Body of pancreas (tissue), 4 donors: ENCODE measurements around the gene EMB. TPM values are rescaled to one million over a fixed set of nuclear protein-coding genes. Genes with fewer than 3 reads are reported as not detected.
"Not testable (repeated sequence)": the region's sequence is repeated elsewhere in the genome, so short reads cannot be mapped to it uniquely, and the experiment has no call there.

ENCODE experiments used
- ATAC-seq: fragments of 150-250 bp; one replicate; pipeline ENCODE4 v1.9.1; 2016
- DNase-seq, 4 donors: peaks; one replicate each; pipeline ENCODE4 v3.0.0-alpha.2; 2019
- H3K27ac ChIP-seq, 4 donors: fragments of 200-600 bp; sonication (generic); 1 replicate in 3 of 4; 2 replicates in 1 of 4; pipeline versions ENCODE4 v1.5.1 to v1.6.1; 2016 to 2019; ENCODE audit warnings: mild to moderate bottlenecking in 1 of 4, mixed read lengths in 1 of 4, moderate library complexity in 1 of 4
- H3K27me3 ChIP-seq, 2 donors: fragments of 200-600 bp; sonication (generic); one replicate each; pipeline ENCODE4 v1.6.0; 2016; ENCODE audit warnings: mild to moderate bottlenecking in 1 of 2
- H3K36me3 ChIP-seq, 2 donors: fragments of 200-600 bp; sonication (generic); replicated peaks in 1 of 2; 2 replicates each; pipeline ENCODE4 v1.5.1; 2016; ENCODE audit warnings: low read depth in 2 of 2; ENCODE audit not compliant: insufficient read depth in 1 of 2
- H3K4me1 ChIP-seq: fragments of 200-600 bp; sonication (generic); one replicate; pipeline ENCODE4 v1.6.0; 2016
- H3K4me3 ChIP-seq, 2 donors: fragments of 200-600 bp; sonication (generic); 1 replicate in 1 of 2; 2 replicates in 1 of 2; pipeline ENCODE4 v1.5.1; 2016 to 2019
- H3K9me3 ChIP-seq, 3 donors: fragments of 200-600 bp; sonication (generic); 1 replicate in 2 of 3; 2 replicates in 1 of 3; pipeline ENCODE4 v1.5.1; 2016
- CTCF ChIP-seq, 7 experiments: fragments of 450-650 bp in 4 of 7; fragments of 200-600 bp in 3 of 7; sonication (generic) in 3 of 7; IDR thresholded peaks; one replicate each; pipeline ENCODE4 v1.5.1; 2016 to 2019; ENCODE audit warnings: antibody characterized with exemption in 7 of 7
- POLR2A ChIP-seq, 3 donors: fragments of 450-650 bp; IDR thresholded peaks; one replicate each; pipeline ENCODE4 v1.6.1; 2016; ENCODE audit warnings: antibody characterized with exemption in 3 of 3, mild to moderate bottlenecking in 2 of 3
- WGBS, 2 donors: methylation state at CpG; one replicate each; pipeline ENCODE4 v1.1.5; 2017; 5-methylcytosine and 5-hydroxymethylcytosine counted together
- intact Hi-C: fragments of 100-400 bp; cut with DNase I; formaldehyde crosslinking; loops from one replicate; pipeline ENCODE4 v1.15.1; 2023
- total RNA-seq, 2 donors: library from RNA; depleted of rRNA; stranded (reverse); fragments of >200 nt; gene quantifications; one replicate each; pipeline ENCODE4 v1.1.0, GENCODE V29; 2016

The EMB gene
- total RNA-seq, 2 donors from 2014 or later = 2.6 to 3.6 TPM

GRCh38 chr5:50435168-50435567 is 5.9 kb downstream of the EMB start:
- DNase-seq (no peak), ATAC-seq (no peak)
- no peaks in the 10 kb centered on the region for H3K4me1 ChIP-seq
- H3K9me3 ChIP-seq = no peaks in the 10 kb centered on the region
- TF ChIP-seq POLR2A (IDR thresholded peaks at IDR 0.05) (no peak), CTCF (IDR thresholded peaks at IDR 0.05) (no peak)
- no peaks in the 10 kb centered on the region for H3K36me3 ChIP-seq
- WGBS, 2 donors = 71 to 73% methylated on average over 3 of the region's 3 CpGs
- no peak overlapping the region for H3K4me3 ChIP-seq
- no peak overlapping the region for H3K27ac ChIP-seq
- no peaks in the 10 kb centered on the region for H3K27me3 ChIP-seq
- intact Hi-C loops = no loop called here

DNA sequence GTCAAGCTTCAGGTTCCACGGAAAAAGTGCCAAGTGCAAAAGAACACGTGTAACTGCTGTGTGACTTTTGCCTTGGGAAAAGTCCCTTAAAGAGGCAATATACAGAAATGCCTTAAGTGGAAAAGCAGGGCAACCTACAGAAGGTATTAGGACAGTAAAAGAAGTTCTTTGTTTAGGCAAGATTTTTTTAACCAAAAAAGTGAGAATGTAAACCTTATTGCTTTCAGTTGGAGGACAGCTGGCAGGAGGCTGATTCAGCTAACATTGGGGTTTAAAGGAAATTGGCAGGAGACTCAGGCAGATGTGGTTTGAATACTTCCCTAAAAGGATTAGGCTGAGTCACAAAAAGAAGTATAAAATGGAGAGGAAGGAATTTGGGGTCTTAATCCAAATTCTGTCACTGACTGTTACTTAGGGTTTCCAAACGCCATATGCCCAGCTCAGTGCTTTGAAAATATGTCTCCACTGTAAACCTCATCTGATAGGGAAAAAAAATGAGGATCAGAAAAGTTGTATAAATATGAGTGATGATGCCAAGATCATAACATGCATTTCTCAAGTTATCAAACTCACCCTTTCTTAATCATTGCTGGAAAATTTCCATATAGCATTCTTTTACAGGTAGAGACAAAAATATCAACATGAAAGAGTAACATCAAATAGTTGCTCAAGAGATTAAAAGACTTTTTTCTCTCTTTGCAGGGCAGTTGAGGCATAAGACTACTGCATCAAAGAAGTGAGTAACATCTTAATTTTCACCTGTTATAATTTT is 9.8 kb downstream of the EMB start:
- H3K27ac ChIP-seq, H3K4me1 ChIP-seq, DNase-seq, ATAC-seq, H3K36me3 ChIP-seq, H3K4me3 ChIP-seq, H3K27me3 ChIP-seq, intact Hi-C loops, H3K9me3 ChIP-seq: not testable (repeated sequence)
- WGBS, 2 donors = 26 to 36% methylated on average over 3 of the region's 3 CpGs

DNA sequence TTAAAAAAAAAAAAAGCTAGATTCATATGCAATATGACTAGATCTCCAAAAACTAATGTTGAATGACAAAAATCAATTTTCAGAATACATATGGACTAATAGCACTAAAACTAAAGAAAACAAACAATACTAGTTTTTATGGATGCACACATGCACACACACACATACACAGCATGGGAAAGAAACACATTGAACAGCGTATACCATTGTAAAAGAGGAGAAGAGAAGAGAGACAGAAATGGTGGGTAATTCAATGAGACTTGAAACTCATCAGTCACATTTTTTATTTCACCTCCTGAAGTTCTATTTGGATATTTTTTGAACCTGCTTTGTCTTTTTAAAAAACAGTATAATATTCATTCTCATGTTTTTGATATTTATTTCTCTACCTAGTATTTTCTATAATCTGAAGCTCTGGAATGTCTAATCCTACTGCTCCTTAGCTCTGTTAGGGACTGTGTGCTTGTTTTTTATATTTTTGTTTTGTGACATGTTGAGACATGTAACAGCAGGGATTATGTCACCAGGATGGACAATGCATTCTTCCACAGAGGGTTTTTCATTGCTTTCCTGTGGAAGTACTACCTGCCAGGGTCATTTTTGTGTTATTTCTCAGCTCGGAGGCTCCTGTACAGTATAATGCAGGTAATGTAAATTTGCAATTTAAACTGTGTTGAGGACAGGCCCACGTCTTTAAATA is 17.8 kb downstream of the EMB start:
- ATAC-seq = not testable (repeated sequence)

DNA sequence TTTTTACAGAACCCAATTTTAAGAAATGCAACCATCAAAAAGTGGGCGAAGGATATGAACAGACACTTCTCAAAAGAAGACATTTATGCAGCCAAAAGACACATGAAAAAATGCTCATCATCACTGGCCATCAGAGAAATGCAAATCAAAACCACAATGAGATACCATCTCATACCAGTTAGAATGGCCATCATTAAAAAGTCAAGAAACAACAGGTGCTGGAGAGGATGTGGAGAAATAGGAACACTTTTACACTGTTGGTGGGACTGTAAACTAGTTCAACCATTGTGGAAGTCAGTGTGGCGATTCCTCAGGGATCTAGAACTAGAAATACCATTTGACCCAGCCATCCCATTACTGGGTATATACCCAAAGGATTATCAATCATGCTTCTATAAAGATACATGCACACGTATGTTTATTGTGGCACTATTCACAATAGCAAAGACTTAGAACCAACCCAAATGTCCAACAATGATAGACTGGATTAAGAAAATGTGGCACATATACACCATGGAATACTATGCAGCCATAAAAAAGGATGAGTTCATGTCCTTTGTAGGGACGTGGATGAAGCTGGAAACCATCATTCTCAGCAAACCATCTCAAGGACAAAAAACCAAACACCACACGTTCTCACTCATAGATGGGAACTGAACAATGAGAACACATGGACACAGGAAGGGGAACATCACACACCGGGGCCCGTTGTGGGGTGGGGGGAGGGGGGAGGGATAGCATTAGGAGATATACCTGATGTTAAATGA is 19.7 kb downstream of the EMB start:
- ATAC-seq, H3K9me3 ChIP-seq, H3K4me3 ChIP-seq, H3K36me3 ChIP-seq, H3K27me3 ChIP-seq, H3K4me1 ChIP-seq, DNase-seq, H3K27ac ChIP-seq, intact Hi-C loops: not testable (repeated sequence)
- WGBS, 2 donors = 76% methylated on average over 7 of the region's 7 CpGs

More for the DNA sequence above, 17.8 kb downstream of the EMB start:
- H3K36me3 ChIP-seq, DNase-seq, H3K4me1 ChIP-seq, H3K9me3 ChIP-seq, H3K27ac ChIP-seq, intact Hi-C loops, H3K27me3 ChIP-seq, H3K4me3 ChIP-seq: not testable (repeated sequence)
- 46 to 70% methylated on average over 3 of the region's 3 CpGs for WGBS, 2 donors

GRCh38 chr5:50420343-50420935 is 20.6 kb downstream of the EMB start:
- Histone ChIP-seq H3K36me3 (no peaks in the 10 kb centered on the region), H3K4me3 (no peak overlapping the region), H3K27ac (no peak overlapping the region), H3K4me1 (no peaks in the 10 kb centered on the region), H3K27me3 (no peaks in the 10 kb centered on the region), H3K9me3 (no peaks in the 10 kb centered on the region)
- intact Hi-C loops = no loop called here
- 54 to 56% methylated on average over 5 of the region's 5 CpGs for WGBS, 2 donors
- DNase-seq (no peak), ATAC-seq (no peak)
- TF ChIP-seq POLR2A (IDR thresholded peaks at IDR 0.05) (no peak), CTCF (IDR thresholded peaks at IDR 0.05) (no peak)

GRCh38 chr5:50419656-50420055 is 21.4 kb downstream of the EMB start:
- H3K9me3 ChIP-seq, H3K4me3 ChIP-seq, H3K4me1 ChIP-seq, DNase-seq, H3K36me3 ChIP-seq, H3K27me3 ChIP-seq, intact Hi-C loops, H3K27ac ChIP-seq, ATAC-seq: not testable (repeated sequence)
- WGBS, 2 donors = 60 to 64% methylated on average over 6 of the region's 6 CpGs

DNA sequence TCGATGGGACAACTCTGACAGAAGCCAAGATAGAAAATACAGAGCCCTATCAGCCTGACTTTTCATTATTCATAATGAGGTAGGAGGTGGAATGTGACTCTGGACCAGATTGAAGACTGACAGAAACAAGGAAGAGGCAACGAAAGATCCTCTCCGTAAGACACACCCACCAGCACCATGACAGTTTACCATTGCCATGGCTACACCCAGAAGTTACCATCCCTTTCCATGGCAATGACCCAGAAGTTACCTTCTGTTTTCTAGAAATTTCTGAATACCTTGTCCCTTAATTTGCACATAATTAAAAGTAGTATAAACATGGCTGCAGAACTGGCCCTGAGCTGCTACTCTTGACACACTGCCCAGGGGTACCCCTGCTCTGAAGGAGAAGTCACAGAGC is 24.5 kb downstream of the EMB start:
- WGBS, 2 donors = 76 to 81% methylated on average over 3 of the region's 3 CpGs
- H3K27ac ChIP-seq, DNase-seq, ATAC-seq, H3K4me1 ChIP-seq, H3K9me3 ChIP-seq, intact Hi-C loops, H3K4me3 ChIP-seq, H3K36me3 ChIP-seq, H3K27me3 ChIP-seq: not testable (repeated sequence)
